Fibroblast of lung (primary cell): Measurements from ENCODE around the gene ZNF366. TPM values are rescaled to one million over a fixed set of nuclear protein-coding genes. Genes with fewer than 3 reads are reported as not detected.

Experiments
- DNase-seq, 2 donors: peaks; one replicate each; pipeline versions ENCODE4 v3.0.0 to v3.0.0-alpha.2; 2010; ENCODE audit warnings: low read depth in 2 of 2
- H2AFZ ChIP-seq: 2 replicates; pipeline ENCODE4 v1.5.1; 2012; ENCODE audit warnings: low read length, control low read depth, inconsistent platforms
- H3K27ac ChIP-seq: 2 replicates; pipeline ENCODE4 v1.5.1; 2011; ENCODE audit warnings: low read length, control low read depth; ENCODE audit not compliant: insufficient read depth
- H3K27me3 ChIP-seq: 2 replicates; pipeline ENCODE4 v1.5.1; 2011; ENCODE audit warnings: mild to moderate bottlenecking, low read length; ENCODE audit not compliant: control insufficient read depth, insufficient read depth
- H3K36me3 ChIP-seq: 2 replicates; pipeline ENCODE4 v1.5.1; 2011; ENCODE audit warnings: low read length; ENCODE audit not compliant: control insufficient read depth, insufficient read depth
- H3K4me1 ChIP-seq: 2 replicates; pipeline ENCODE4 v1.5.1; 2011; ENCODE audit warnings: low read length; ENCODE audit not compliant: control insufficient read depth, insufficient read depth; ENCODE audit errors: extremely low read depth
- H3K4me2 ChIP-seq: 2 replicates; pipeline ENCODE4 v1.5.1; 2011; ENCODE audit warnings: low read length, control low read depth; ENCODE audit not compliant: insufficient read depth; ENCODE audit errors: extremely low read depth
- H3K4me3 ChIP-seq, 4 experiments: fragments of 200-600 bp in 1 of 4; sonication (generic) in 1 of 4; replicated peaks in 1 of 4; 2 replicates each; pipeline ENCODE4 v1.5.1; 2011 to 2016; ENCODE audit warnings: low read length in 4 of 4, low read depth in 3 of 4, mild to moderate bottlenecking in 3 of 4, control low read depth in 2 of 4, inconsistent platforms in 1 of 4, mixed read lengths in 1 of 4; ENCODE audit not compliant: insufficient read depth in 1 of 4; ENCODE audit errors: control extremely low read depth in 1 of 4
- H3K79me2 ChIP-seq: 2 replicates; pipeline ENCODE4 v1.5.1; 2012; ENCODE audit warnings: mild to moderate bottlenecking, low read length, inconsistent platforms; ENCODE audit not compliant: control insufficient read depth, insufficient read depth
- H3K9ac ChIP-seq: 2 replicates; pipeline ENCODE4 v1.5.1; 2011; ENCODE audit warnings: mild to moderate bottlenecking, low read length, control low read depth; ENCODE audit not compliant: insufficient read depth
- H3K9me3 ChIP-seq: 2 replicates; pipeline ENCODE4 v1.5.1; 2012; ENCODE audit warnings: low read depth, low read length; ENCODE audit not compliant: control insufficient read depth, insufficient read depth
- H4K20me1 ChIP-seq: 2 replicates; pipeline ENCODE4 v1.5.1; 2011; ENCODE audit warnings: low read length; ENCODE audit not compliant: control insufficient read depth, insufficient read depth; ENCODE audit errors: extremely low read depth
- EZH2 ChIP-seq: IDR thresholded peaks from 2 replicates; pipeline ENCODE4 v1.5.1; 2012; ENCODE audit warnings: low read length, control low read depth, mild to moderate bottlenecking; ENCODE audit errors: missing control alignments
- polyA plus RNA-seq, 2 donors: library from polyadenylated mRNA; depleted of rRNA in 1 of 2; stranded (reverse) in 1 of 2; unstranded in 1 of 2; fragments of >200 nt; gene quantifications; 2 replicates each; pipeline ENCODE4 v1.2.1, GENCODE V29; 2011 to 2012; ENCODE audit warnings: missing spikeins in 1 of 2
- total RNA-seq: library from RNA; depleted of rRNA; stranded (reverse); fragments of >200 nt; gene quantifications from 2 replicates; pipeline ENCODE4 v1.2.1, GENCODE V29; 2014
- TF ChIP-seq, protein P1 (sequence below), 2 donors: IDR thresholded peaks in 1 of 2; conservative IDR thresholded peaks in 1 of 2; 1 replicate in 1 of 2; 2 replicates in 1 of 2; pipeline ENCODE4 v1.5.1; 2011 to 2012; ENCODE audit warnings: low read length in 2 of 2, control low read depth in 1 of 2, inconsistent platforms in 1 of 2, low read depth in 1 of 2, mild to moderate bottlenecking in 1 of 2

The ZNF366 gene
- total and polyA plus RNA-seq, 2 donors (not counting 1 experiment from before 2014, with no cell fraction given), result not detected

DNA sequence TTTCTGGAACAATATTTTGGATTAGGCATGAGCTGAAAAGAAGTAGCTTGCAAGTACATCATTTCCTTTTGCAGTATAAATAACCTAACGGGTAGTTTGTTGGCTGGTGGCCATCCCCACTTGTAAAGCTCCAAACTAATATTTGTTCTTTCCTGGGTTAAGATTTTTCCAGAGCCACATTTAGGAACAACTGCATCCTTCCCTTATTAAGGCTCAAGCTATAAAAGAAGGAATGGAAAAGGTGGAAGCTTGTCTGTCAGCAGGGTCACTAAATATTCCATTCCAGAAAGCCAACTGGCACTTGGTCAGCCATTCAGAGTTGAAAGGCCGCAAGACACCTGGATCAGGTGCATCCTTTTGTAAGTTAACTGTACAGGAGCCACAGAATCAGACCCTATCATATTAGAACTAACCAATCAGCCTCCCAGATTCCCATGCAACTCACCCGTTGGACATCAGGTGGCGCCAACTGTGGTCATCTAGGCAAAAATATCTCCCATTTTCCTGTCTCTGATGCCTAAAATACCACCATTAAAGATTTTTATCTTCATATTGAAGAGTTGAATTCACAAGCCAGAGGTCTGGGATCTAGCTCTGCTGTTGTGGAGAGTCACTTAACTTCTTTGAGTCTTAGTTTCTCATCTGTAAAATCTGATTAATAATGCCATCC lies 104.1 kb downstream of the ZNF366 start:
- Histone ChIP-seq H3K4me3 (no peak overlapping the region), H3K4me2 (no peak overlapping the region), H2AFZ (no peak overlapping the region), H3K79me2 (no peaks in the 10 kb centered on the region), H3K9ac (no peak overlapping the region), H3K36me3 (no peaks in the 10 kb centered on the region), H3K4me1 (no peaks in the 10 kb centered on the region), H4K20me1 (no peaks in the 10 kb centered on the region), H3K27me3 (no peaks in the 10 kb centered on the region), H3K27ac (no peak overlapping the region), H3K9me3 (no peaks in the 10 kb centered on the region)
- peak in 1 of 2 donors; percentile 35 for DNase-seq
- no peak for TF ChIP-seq EZH2
- TF ChIP-seq, protein P1, sequence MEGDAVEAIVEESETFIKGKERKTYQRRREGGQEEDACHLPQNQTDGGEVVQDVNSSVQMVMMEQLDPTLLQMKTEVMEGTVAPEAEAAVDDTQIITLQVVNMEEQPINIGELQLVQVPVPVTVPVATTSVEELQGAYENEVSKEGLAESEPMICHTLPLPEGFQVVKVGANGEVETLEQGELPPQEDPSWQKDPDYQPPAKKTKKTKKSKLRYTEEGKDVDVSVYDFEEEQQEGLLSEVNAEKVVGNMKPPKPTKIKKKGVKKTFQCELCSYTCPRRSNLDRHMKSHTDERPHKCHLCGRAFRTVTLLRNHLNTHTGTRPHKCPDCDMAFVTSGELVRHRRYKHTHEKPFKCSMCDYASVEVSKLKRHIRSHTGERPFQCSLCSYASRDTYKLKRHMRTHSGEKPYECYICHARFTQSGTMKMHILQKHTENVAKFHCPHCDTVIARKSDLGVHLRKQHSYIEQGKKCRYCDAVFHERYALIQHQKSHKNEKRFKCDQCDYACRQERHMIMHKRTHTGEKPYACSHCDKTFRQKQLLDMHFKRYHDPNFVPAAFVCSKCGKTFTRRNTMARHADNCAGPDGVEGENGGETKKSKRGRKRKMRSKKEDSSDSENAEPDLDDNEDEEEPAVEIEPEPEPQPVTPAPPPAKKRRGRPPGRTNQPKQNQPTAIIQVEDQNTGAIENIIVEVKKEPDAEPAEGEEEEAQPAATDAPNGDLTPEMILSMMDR (conservative IDR thresholded peaks at IDR 0.05 in 1 of 2, IDR thresholded peaks at IDR 0.05 in 1 of 2; ENCODE audit: low read depth in 1 of 2, low read length in 2 of 2), result peak; percentile 44 to 70

DNA sequence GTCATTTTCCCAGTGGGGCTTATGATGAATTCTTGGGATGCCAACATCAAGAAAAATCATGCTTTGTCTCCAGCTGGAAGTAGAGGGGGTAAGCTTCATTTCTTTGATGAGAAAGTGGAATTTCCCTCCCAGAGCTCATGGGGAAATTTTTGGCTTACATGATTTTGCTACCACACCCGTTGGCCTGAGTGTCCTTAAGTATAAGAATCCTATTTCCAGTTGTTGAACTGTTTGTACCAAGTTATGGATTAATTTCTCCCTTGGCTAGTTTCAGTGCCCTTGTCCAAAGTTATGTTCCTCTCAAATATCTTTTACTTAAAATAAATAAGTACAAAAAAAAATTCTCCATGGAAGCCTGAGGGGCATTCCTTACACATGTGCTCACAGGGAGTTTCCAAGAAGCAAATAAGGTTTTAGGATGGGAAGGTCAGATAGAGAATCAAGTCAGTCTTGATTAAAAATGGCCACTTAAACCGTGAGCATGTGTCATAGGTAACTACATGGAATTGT lies 104.8 kb downstream of the ZNF366 start:
- Histone ChIP-seq H2AFZ (no peak overlapping the region), H3K4me3 (no peak overlapping the region), H3K9ac (no peak overlapping the region), H3K79me2 (no peaks in the 10 kb centered on the region), H3K36me3 (no peaks in the 10 kb centered on the region), H3K4me2 (no peak overlapping the region), H3K9me3 (no peaks in the 10 kb centered on the region), H3K27ac (no peak overlapping the region), H3K27me3 (no peaks in the 10 kb centered on the region), H3K4me1 (no peaks in the 10 kb centered on the region), H4K20me1 (no peaks in the 10 kb centered on the region)
- DNase-seq, result peak; percentile 45 to 69
- TF ChIP-seq EZH2, result no peak
- TF ChIP-seq, protein P1 (conservative IDR thresholded peaks at IDR 0.05 in 1 of 2, IDR thresholded peaks at IDR 0.05 in 1 of 2; ENCODE audit: low read depth in 1 of 2, low read length in 2 of 2), result no peak

DNA sequence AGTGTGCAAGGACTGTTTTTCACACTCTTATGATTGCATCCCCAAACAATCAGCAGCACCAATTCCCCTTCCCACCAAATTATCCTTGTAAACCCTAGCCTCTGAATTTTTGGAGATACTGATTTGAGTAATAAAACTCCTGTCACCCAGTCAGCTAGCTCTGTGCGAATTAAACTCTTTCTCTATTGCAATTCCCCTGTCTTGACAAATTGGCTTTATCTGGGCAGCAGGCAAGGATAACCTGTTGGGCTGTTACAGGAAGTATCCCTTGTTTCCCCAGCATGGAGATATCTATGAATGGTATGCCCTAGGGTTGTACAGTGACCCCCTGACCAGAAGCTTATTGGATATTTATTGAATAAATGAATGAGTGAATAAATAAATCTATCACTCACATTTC lies 106.3 kb downstream of the ZNF366 start:
- Histone ChIP-seq H3K4me3 (no peak overlapping the region), H2AFZ (no peak overlapping the region), H3K9me3 (no peaks in the 10 kb centered on the region), H3K9ac (no peak overlapping the region), H3K36me3 (no peaks in the 10 kb centered on the region), H3K27me3 (no peaks in the 10 kb centered on the region), H4K20me1 (no peaks in the 10 kb centered on the region), H3K79me2 (no peaks in the 10 kb centered on the region), H3K4me2 (no peak overlapping the region), H3K27ac (no peak overlapping the region), H3K4me1 (no peaks in the 10 kb centered on the region)
- DNase-seq, result no peak
- TF ChIP-seq EZH2, result no peak
- TF ChIP-seq, protein P1 (conservative IDR thresholded peaks at IDR 0.05 in 1 of 2, IDR thresholded peaks at IDR 0.05 in 1 of 2; ENCODE audit: low read depth in 1 of 2, low read length in 2 of 2), result no peak
